Activated B cell treated with CpG ODN at 0.5 μM for 24 hours (primary cell): Measurements from ENCODE around the gene CRIP2. TPM values are rescaled to one million over a fixed set of nuclear protein-coding genes. Genes with fewer than 3 reads are reported as not detected.

Source experiments
- ATAC-seq: fragments of 200-7000 bp; cut with Tn5 transposase; one replicate; pipeline ENCODE4 v1.10.0; 2021; ENCODE audit warnings: low read depth, mild to moderate bottlenecking, moderate library complexity
- CTCF ChIA-PET: fragments of 350-600 bp; sonication (Branson Sonifier 250); formaldehyde crosslinking; loops from one replicate; lab custom pipeline; 2021; ENCODE audit warnings: antibody characterized with exemption; lab: Charles Lee
- POLR2A ChIA-PET: fragments of 350-600 bp; sonication (Branson Sonifier 250); formaldehyde crosslinking; loops from one replicate; lab custom pipeline; 2021; ENCODE audit warnings: antibody characterized with exemption; lab: Charles Lee
- DNase-seq: peaks from one replicate; pipeline ENCODE4 v3.0.0; 2022
- H3K27ac Mint-ChIP-seq: one replicate; pipeline ENCODE4 v1.8.0; 2020; ENCODE audit warnings: mixed read lengths
- H3K27me3 Mint-ChIP-seq: one replicate; pipeline ENCODE4 v1.8.0; 2021; ENCODE audit warnings: mixed read lengths
- H3K36me3 Mint-ChIP-seq: one replicate; pipeline ENCODE4 v1.8.0; 2021; ENCODE audit warnings: low read depth, mixed read lengths
- H3K4me1 Mint-ChIP-seq: one replicate; pipeline ENCODE4 v1.8.0; 2021; ENCODE audit warnings: mixed read lengths
- H3K4me3 Mint-ChIP-seq: one replicate; pipeline ENCODE4 v1.8.0; 2020; ENCODE audit warnings: mild to moderate bottlenecking, mixed read lengths
- H3K9me3 Mint-ChIP-seq: one replicate; pipeline ENCODE4 v1.8.0; 2020; ENCODE audit warnings: mixed read lengths
- intact Hi-C: fragments of 100-400 bp; cut with micrococcal nuclease; formaldehyde crosslinking; loops from one replicate; pipeline ENCODE4 v1.15.1; 2024
- total RNA-seq: library from RNA; stranded (reverse); gene quantifications from 2 replicates; pipeline ENCODE4 v1.2.3, GENCODE V29; 2022
- TF ChIP-seq, protein P1 (sequence below): fragments of 200-600 bp; IDR thresholded peaks from one replicate; pipeline ENCODE4 v1.8.0; 2022; ENCODE audit warnings: antibody characterized with exemption, mild to moderate bottlenecking

CRIP2 gene
- total RNA-seq, 1 donor from 2014 or later: 3.0 TPM

DNA sequence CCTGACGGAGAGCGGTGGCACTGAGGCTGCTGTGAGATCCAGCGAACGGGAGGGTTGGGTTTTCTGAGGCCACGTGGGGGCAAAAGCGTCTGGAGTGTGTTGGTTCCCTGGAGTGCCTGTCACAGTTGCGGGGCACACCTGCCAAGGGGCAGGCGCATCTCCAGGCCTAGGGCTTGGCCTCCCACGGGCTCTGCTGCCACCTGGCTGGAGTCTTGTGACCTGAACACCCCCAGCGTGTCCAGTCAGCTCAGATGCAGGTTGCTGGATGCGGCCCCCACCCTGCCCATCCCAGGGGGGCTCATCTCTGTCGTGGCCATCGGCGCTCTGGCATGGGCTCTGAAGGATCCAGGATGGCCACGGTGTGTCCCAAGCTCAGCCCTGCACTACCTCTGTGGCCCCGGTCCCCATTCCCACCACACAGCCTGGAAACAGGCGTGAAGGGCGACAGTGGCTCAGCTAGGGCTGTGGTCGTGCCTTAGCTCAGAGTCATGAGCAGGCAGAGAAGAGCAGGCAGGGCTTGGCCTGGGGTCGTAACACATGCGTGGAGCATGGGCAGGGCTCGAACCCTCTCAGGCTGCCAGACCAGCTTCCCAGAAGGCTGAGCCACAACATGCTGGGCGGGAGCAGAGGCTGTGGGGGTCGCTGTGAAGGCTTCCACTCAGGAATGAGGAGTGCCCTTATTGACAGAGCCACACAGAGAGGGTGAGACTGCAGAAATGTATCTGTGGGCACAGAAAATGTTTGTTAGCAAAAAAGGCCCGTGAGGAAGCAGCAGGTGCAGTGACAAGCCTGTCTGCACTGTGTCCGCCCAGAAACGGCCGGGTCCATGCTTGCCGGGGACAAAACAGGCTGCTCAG lies 23.5 kb upstream of the CRIP2 start:
- POLR2A ChIA-PET: no interaction called here
- no peak for DNase-seq
- H3K27me3 Mint-ChIP-seq: no peaks in the 10 kb centered on the region

DNA sequence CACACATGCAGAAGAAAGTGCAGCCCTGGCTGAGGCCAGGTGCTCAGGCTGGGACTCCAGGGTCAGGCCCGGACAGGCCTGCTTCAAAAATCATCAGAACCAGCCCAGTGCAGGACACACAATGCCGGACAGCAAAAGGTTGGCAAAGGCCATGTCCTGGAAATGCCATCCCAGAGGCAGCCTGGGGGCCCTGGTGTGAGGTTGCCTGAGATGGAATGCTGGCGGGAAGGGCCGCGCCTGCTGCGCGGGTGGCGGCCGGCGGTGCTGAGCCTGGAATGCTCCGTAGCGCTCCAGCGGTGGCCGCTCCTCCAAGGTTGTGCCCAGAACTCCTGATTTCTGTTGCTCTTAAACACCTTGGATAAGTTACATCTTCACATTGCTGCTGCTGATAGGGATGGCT lies 21.7 kb upstream of the CRIP2 start:
- Mint-ChIP-seq H3K9me3 (no peaks in the 10 kb centered on the region), H3K36me3 (peaks cover 36% of the 10 kb centered on the region), H3K27me3 (no peaks in the 10 kb centered on the region), H3K4me3 (no peak overlapping the region), H3K4me1 (no peaks in the 10 kb centered on the region), H3K27ac (no peak overlapping the region)
- CTCF ChIA-PET: interaction anchor here (1.6 kb wide), 1 partner anchor 37 kb away, joined by 6 read pairs; no protein-coding TSS in a partner anchor
- intact Hi-C loops: no loop called here
- DNase-seq (no peak), ATAC-seq (no peak)
- TF ChIP-seq, protein P1, sequence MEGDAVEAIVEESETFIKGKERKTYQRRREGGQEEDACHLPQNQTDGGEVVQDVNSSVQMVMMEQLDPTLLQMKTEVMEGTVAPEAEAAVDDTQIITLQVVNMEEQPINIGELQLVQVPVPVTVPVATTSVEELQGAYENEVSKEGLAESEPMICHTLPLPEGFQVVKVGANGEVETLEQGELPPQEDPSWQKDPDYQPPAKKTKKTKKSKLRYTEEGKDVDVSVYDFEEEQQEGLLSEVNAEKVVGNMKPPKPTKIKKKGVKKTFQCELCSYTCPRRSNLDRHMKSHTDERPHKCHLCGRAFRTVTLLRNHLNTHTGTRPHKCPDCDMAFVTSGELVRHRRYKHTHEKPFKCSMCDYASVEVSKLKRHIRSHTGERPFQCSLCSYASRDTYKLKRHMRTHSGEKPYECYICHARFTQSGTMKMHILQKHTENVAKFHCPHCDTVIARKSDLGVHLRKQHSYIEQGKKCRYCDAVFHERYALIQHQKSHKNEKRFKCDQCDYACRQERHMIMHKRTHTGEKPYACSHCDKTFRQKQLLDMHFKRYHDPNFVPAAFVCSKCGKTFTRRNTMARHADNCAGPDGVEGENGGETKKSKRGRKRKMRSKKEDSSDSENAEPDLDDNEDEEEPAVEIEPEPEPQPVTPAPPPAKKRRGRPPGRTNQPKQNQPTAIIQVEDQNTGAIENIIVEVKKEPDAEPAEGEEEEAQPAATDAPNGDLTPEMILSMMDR: no peak
- POLR2A ChIA-PET: interaction anchor here (0.6 kb wide), 1 partner anchor 12 kb away, joined by 6 read pairs; no protein-coding TSS in a partner anchor

More for the DNA sequence above, 23.5 kb upstream of the CRIP2 start:
- no peak overlapping the region for H3K27ac Mint-ChIP-seq
- peaks cover 36% of the 10 kb centered on the region for H3K36me3 Mint-ChIP-seq
- intact Hi-C loops: no loop called here
- TF ChIP-seq, protein P1: no peak
- CTCF ChIA-PET: interaction anchor here (1.6 kb wide), 1 partner anchor 39 kb away, joined by 6 read pairs; no protein-coding TSS in a partner anchor
- no peak for ATAC-seq
- no peak overlapping the region for H3K4me3 Mint-ChIP-seq
- no peaks in the 10 kb centered on the region for H3K9me3 Mint-ChIP-seq
- no peaks in the 10 kb centered on the region for H3K4me1 Mint-ChIP-seq

DNA sequence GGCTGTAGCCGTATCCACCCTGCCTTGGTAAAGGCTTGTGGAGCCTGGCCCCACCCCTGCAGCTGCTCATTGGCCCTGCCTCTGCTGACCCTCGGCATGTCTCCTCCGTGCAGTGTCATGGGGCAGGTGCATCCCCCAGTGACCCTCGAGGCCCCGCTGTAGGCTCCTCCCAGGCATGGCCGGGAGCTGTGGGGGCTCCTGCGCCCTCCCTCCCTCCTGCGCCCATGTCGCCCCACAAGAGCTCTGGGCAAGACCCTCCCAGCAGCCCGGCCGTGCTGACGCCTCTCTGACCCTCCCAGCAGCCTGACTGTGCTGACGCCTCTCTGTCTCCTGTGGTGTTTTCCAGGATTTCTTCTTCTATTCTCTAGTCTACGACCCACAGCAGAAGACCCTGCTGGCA lies 20.8 kb upstream of the CRIP2 start:
- TF ChIP-seq, protein P1: no peak
- peaks cover 36% of the 10 kb centered on the region for H3K36me3 Mint-ChIP-seq
- H3K27me3 Mint-ChIP-seq: no peaks in the 10 kb centered on the region
- H3K4me1 Mint-ChIP-seq: no peaks in the 10 kb centered on the region
- ChIA-PET POLR2A (no interaction called here), CTCF (no interaction called here)
- H3K4me3 Mint-ChIP-seq: no peak overlapping the region
- H3K27ac Mint-ChIP-seq: no peak overlapping the region
- intact Hi-C loops: no loop called here
- H3K9me3 Mint-ChIP-seq: no peaks in the 10 kb centered on the region
- ATAC-seq (no peak), DNase-seq (no peak)

DNA sequence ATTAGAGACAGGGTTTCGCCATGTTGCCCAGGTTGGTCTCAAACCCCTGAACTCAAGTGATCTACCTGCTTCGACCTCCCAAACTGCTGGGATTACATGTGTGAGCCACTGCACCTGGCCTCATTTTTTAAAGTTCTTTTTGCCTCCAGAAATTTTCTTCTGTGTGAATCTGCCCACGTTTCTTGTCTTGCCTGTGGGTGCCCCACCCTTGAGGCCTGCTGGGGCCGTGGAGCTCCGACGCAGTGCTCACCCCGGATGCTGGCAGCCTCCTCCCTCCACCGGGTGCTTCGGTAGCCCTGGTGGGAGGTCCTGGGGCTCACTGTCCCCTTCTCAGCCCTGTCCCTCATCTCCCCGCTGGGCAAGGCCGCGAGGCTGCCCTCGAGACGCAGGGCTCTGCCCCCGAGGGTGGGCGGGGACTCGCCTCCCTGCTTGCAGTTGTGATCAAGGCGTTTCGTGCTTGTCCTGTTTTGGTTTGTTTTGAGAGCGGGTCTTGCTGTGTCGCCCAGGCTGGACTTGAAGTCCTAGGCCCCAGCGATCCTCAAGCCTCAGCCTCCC lies 19.5 kb upstream of the CRIP2 start:
- Mint-ChIP-seq H3K4me1 (no peaks in the 10 kb centered on the region), H3K36me3 (peaks cover 34% of the 10 kb centered on the region), H3K27me3 (no peaks in the 10 kb centered on the region), H3K4me3 (no peak overlapping the region), H3K27ac (no peak overlapping the region), H3K9me3 (no peaks in the 10 kb centered on the region)
- DNase-seq (no peak), ATAC-seq (no peak)
- POLR2A ChIA-PET: no interaction called here
- TF ChIP-seq, protein P1: no peak
- CTCF ChIA-PET: no interaction called here
- intact Hi-C loops: no loop called here
